ENCODE results near the gene IGBP1. TPM values are rescaled to one million over a fixed set of nuclear protein-coding genes. Genes with fewer than 3 reads are reported as not detected.

IGBP1 gene
- total RNA-seq, 1 experiment from 2014 or later, result 38.9 TPM

DNA sequence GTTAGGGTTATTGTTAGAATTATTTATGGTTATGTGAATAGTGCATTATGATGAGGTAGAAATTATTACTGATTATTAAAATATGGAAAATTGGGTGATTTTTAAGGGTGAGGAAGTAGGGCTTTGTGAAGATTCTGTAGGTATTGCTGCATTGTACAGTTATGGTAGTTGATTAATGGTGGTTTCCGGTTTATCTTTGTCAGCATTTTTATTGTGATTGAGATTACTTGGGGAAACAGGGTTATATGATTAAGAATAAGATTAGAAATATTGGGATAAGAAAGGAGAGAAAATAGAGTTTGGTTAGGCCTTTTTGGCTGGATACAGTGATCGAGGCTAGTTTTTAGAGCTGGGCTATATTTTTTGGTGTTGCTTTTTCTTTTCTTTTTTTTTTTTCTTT is 8.6 kb upstream of the IGBP1 start (continued):
- TF ChIP-seq, protein P1, sequence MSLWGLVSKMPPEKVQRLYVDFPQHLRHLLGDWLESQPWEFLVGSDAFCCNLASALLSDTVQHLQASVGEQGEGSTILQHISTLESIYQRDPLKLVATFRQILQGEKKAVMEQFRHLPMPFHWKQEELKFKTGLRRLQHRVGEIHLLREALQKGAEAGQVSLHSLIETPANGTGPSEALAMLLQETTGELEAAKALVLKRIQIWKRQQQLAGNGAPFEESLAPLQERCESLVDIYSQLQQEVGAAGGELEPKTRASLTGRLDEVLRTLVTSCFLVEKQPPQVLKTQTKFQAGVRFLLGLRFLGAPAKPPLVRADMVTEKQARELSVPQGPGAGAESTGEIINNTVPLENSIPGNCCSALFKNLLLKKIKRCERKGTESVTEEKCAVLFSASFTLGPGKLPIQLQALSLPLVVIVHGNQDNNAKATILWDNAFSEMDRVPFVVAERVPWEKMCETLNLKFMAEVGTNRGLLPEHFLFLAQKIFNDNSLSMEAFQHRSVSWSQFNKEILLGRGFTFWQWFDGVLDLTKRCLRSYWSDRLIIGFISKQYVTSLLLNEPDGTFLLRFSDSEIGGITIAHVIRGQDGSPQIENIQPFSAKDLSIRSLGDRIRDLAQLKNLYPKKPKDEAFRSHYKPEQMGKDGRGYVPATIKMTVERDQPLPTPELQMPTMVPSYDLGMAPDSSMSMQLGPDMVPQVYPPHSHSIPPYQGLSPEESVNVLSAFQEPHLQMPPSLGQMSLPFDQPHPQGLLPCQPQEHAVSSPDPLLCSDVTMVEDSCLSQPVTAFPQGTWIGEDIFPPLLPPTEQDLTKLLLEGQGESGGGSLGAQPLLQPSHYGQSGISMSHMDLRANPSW (CRISPR knock-in tag; conservative IDR thresholded peaks at IDR 0.05; ENCODE audit: low read depth), result no peak
- TF ChIP-seq, protein P2, sequence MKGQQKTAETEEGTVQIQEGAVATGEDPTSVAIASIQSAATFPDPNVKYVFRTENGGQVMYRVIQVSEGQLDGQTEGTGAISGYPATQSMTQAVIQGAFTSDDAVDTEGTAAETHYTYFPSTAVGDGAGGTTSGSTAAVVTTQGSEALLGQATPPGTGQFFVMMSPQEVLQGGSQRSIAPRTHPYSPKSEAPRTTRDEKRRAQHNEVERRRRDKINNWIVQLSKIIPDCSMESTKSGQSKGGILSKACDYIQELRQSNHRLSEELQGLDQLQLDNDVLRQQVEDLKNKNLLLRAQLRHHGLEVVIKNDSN (CRISPR knock-in tag; IDR thresholded peaks at IDR 0.05), result no peak
- TF ChIP-seq TEAD1 (CRISPR knock-in tag; IDR thresholded peaks at IDR 0.05), result no peak
- no peak for TF ChIP-seq NR1H2 (CRISPR knock-in tag; IDR thresholded peaks at IDR 0.05)
- TF ChIP-seq SMAD3 (CRISPR knock-in tag; IDR thresholded peaks at IDR 0.05; ENCODE audit: borderline replicate concordance), result no peak
- no peak for TF ChIP-seq KAT7 (CRISPR knock-in tag; IDR thresholded peaks at IDR 0.05; ENCODE audit: borderline replicate concordance)
- TF ChIP-seq ATF3 (CRISPR knock-in tag; conservative IDR thresholded peaks at IDR 0.05), result no peak
- no peak for TF ChIP-seq SOX15 (CRISPR knock-in tag; IDR thresholded peaks at IDR 0.05)
- TF ChIP-seq JUN (CRISPR knock-in tag; IDR thresholded peaks at IDR 0.05), result no peak

DNA sequence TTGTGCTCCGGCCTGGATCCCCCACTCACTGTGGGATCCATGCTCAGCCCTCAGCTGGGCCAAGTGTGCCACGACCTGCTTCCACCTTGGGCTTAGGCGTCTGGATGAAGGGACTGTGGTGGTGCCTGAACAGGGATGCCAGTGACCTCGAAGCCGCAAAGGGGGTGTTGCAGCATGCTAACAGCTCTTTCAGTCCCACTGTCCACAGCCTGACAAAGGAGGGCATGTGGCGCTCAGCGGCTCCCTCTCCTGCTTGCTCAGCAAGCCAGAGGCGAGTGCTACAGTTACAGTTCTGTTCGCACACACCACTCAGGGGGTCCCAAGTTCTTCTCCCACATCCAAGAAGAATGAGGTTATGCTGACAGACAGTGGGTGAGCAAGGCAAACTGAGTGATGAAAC is 5.2 kb upstream of the IGBP1 start:
- CTCF ChIA-PET, result interaction anchor here (1.0 to 2.3 kb wide), 2 partner anchors 31 to 635 kb away, joined by 3 to 10 read pairs; no protein-coding TSS in a partner anchor
- ATAC-seq, result peak; percentile 59
- peaks cover 36% of the 10 kb centered on the region for H3K4me1 Mint-ChIP-seq
- POLR2A ChIA-PET, result no interaction called here
- peak; percentile 19 for DNase-seq (ENCODE audit: low spot score)
- peaks cover 6% of the 10 kb centered on the region for H3K36me3 Mint-ChIP-seq
- peaks cover 11% of the 10 kb centered on the region for H3K9me3 Mint-ChIP-seq
- H3K27me3 Mint-ChIP-seq (ENCODE audit: low read depth), result no peaks in the 10 kb centered on the region
- 0 out of 2 replicates have a peak overlapping the region, but pooled peaks have one; percentile 23 for H3K4me3 Mint-ChIP-seq
- H3K27ac Mint-ChIP-seq, result no peak overlapping the region
- TF ChIP-seq ETV6 (CRISPR knock-in tag; IDR thresholded peaks at IDR 0.05) (0 out of 2 replicates have a peak, but pooled peaks have one; percentile 23), KAT7 (CRISPR knock-in tag; IDR thresholded peaks at IDR 0.05; ENCODE audit: borderline replicate concordance) (no peak), IRF1 (CRISPR knock-in tag; IDR thresholded peaks at IDR 0.05) (no peak), ZBTB21 (CRISPR knock-in tag; IDR thresholded peaks at IDR 0.05; ENCODE audit: borderline replicate concordance) (no peak), ZMAT4 (CRISPR knock-in tag; IDR thresholded peaks at IDR 0.05) (no peak), GTF2I (CRISPR knock-in tag; conservative IDR thresholded peaks at IDR 0.05) (no peak), ZNF121 (CRISPR knock-in tag; IDR thresholded peaks at IDR 0.05) (0 out of 2 replicates have a peak, but pooled peaks have one; percentile 28), SMAD3 (CRISPR knock-in tag; IDR thresholded peaks at IDR 0.05; ENCODE audit: borderline replicate concordance) (0 out of 2 replicates have a peak, but pooled peaks have one; percentile 34), MYBL2 (CRISPR knock-in tag; IDR thresholded peaks at IDR 0.05) (no peak), ZNF671 (CRISPR knock-in tag; IDR thresholded peaks at IDR 0.05) (no peak), ATF6 (CRISPR knock-in tag; IDR thresholded peaks at IDR 0.05) (no peak), ZNF512 (CRISPR knock-in tag; IDR thresholded peaks at IDR 0.05; ENCODE audit: borderline replicate concordance) (no peak), ESRRA (CRISPR knock-in tag; IDR thresholded peaks at IDR 0.05; ENCODE audit: borderline replicate concordance) (no peak), CTCF (IDR thresholded peaks at IDR 0.05) (no peak)
- TF ChIP-seq, protein P2 (CRISPR knock-in tag; IDR thresholded peaks at IDR 0.05), result no peak
- TF ChIP-seq, protein P1 (CRISPR knock-in tag; conservative IDR thresholded peaks at IDR 0.05; ENCODE audit: low read depth), result no peak

Data from WTC11 (cell line).